Right lobe of liver (tissue), 6 donors: ENCODE measurements around the gene TMX2. TPM values are rescaled to one million over a fixed set of nuclear protein-coding genes. Genes with fewer than 3 reads are reported as not detected.
A peak's percentile ranks its signal among the peaks of the same experiment; 100 is the strongest.

ENCODE experiments used
- ATAC-seq, 4 donors: fragments of 200-7000 bp; cut with Tn5 transposase; one replicate each; pipeline ENCODE4 v1.9.1; 2020; ENCODE audit warnings: mild to moderate bottlenecking in 4 of 4, moderate library complexity in 4 of 4
- DNase-seq, 3 donors: peaks; one replicate each; pipeline ENCODE4 v3.0.0-alpha.2; 2020
- H3K27ac ChIP-seq, 3 donors: fragments of 200-600 bp; one replicate each; pipeline ENCODE4 v1.8.0; 2022
- H3K27me3 ChIP-seq, 2 donors: fragments of 200-600 bp; one replicate each; pipeline ENCODE4 v1.8.0; 2022
- H3K36me3 ChIP-seq, 4 donors: fragments of 200-600 bp; sonication (generic) in 1 of 4; one replicate each; pipeline versions ENCODE4 v1.5.1 to v1.8.0; 2017 to 2022; ENCODE audit warnings: control low read depth in 1 of 4
- H3K4me1 ChIP-seq, 4 donors: fragments of 200-600 bp; sonication (generic) in 1 of 4; one replicate each; pipeline versions ENCODE4 v1.5.1 to v1.8.0; 2017 to 2022; ENCODE audit warnings: control low read depth in 1 of 4
- H3K4me3 ChIP-seq, 3 donors: fragments of 200-600 bp; one replicate each; pipeline ENCODE4 v1.8.0; 2022
- H3K9me3 ChIP-seq, 4 donors: fragments of 200-600 bp; sonication (generic) in 1 of 4; one replicate each; pipeline versions ENCODE4 v1.5.1 to v1.8.0; 2017 to 2022; ENCODE audit warnings: control low read depth in 1 of 4
- CTCF ChIP-seq, 4 donors: fragments of 200-600 bp in 3 of 4; fragments of 450-650 bp in 1 of 4; IDR thresholded peaks; one replicate each; pipeline versions ENCODE4 v1.5.1 to v1.8.0; 2016 to 2022; ENCODE audit warnings: antibody characterized with exemption in 4 of 4, mild to moderate bottlenecking in 2 of 4
- POLR2A ChIP-seq: fragments of 450-650 bp; IDR thresholded peaks from one replicate; pipeline ENCODE4 v1.6.1; 2017; ENCODE audit warnings: antibody characterized with exemption, mild to moderate bottlenecking
- WGBS: methylation state at CpG from one replicate; pipeline ENCODE4 v1.1.6; 2018; ENCODE audit warnings: low coverage, low lambda C conversion rate; ENCODE audit not compliant: insufficient coverage; ENCODE audit errors: missing lambda C conversion rate; 5-methylcytosine and 5-hydroxymethylcytosine counted together
- intact Hi-C, 2 donors: fragments of 100-400 bp; cut with DNase I; formaldehyde crosslinking; loops; one replicate each; pipeline versions ENCODE4 v1.11.2 to v1.14.1; 2022
- total RNA-seq, 6 experiments: library from RNA; depleted of rRNA in 2 of 6; stranded (reverse); fragments of >200 nt in 2 of 6; fragmentation: NEBNext Ultra II Directional in 3 of 6; extraction: Animal tissue kit (Norgen Biotek cat#: 25700) in 3 of 6; gene quantifications; one replicate each; pipeline versions ENCODE4 v1.1.0 to v1.2.4, GENCODE V29; 2016 to 2023
- donor health status: DM: no; HTN: yes; CAD: no.
- donor health status: DM: no; HTN: no; CAD: no.
- donor health status: DM: no; HTN: no; CAD: no.
- donor health status: DM: no; HTN: yes; CAD: no.
- donor health status: DM: no; HTN: yes; CAD: no.

Gene TMX2
- total RNA-seq, 6 experiments from 2014 or later, result 39.1 to 53.8 (median 48.5) TPM

DNA sequence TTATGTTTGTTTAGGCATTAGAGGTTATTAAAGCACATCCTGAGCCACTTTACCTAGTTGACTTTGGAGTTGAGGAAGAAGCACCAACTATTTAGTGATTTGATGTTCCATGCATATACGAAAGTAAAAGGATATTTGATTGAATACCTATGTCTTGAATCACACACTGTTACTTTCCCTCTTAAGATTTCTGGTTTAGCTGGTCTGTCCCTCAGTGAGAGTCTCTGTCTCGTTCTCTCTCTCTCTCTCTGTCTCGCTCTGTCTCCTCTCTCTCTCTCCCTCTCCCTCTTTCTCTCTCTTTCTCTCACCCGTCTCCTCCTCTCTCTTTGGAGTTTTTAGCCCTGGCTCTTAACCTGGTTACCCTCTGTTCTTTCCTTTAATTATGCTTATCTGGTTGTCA, 60.2 kb downstream of the TMX2 start:
- ATAC-seq (no peak), DNase-seq (no peak)
- TF ChIP-seq POLR2A (no peak), CTCF (IDR thresholded peaks at IDR 0.05) (no peak)
- Histone ChIP-seq H3K4me1 (peaks cover 0 to 73% (median 36%) of the 10 kb centered on the region in 4 donors), H3K27ac (no peak overlapping the region), H3K4me3 (no peak overlapping the region), H3K9me3 (no peaks in the 10 kb centered on the region), H3K27me3 (no peaks in the 10 kb centered on the region), H3K36me3 (no peaks in the 10 kb centered on the region)
- 68% methylated on average over 4 of the region's 4 CpGs for WGBS
- intact Hi-C loops, result no loop called here

DNA sequence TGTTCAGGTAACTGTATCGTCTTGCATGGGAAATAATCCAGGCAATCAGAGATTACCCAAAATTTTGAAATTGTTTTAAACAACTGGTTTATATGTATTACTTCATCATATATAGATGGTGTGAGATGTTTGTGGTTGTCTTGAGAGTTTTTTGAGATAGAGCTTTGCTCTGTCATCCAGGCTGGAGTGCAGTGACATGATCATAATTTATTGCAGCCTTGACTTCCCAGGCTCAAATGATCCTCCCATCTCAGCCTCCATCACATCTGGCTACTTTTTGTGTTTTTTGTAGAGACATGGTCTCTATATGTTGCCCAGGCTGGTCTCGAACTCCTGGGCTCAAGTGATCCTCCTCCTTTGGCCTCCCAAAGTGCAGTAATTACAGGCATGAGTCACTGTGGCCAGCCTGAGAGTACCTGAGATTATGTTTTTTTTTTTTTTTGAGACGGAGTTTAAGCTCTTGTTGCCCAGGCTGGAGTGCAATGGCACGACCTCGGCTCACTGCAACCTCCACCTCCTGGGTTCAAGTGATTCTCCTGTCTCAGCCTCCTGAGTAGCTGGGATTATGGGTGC, 60.7 kb downstream of the TMX2 start:
- Histone ChIP-seq H3K4me3 (no peak overlapping the region), H3K4me1 (peaks cover 0 to 79% (median 38%) of the 10 kb centered on the region in 4 donors), H3K27me3 (no peaks in the 10 kb centered on the region), H3K27ac (no peak overlapping the region), H3K36me3 (no peaks in the 10 kb centered on the region), H3K9me3 (no peaks in the 10 kb centered on the region)
- intact Hi-C loops, result no loop called here
- ATAC-seq, result no peak
- 89% methylated on average over 5 of the region's 5 CpGs for WGBS
- DNase-seq, result no peak
- no peak for TF ChIP-seq POLR2A
- TF ChIP-seq CTCF (IDR thresholded peaks at IDR 0.05), result no peak

- H3K9me3 ChIP-seq, result no peaks in the 10 kb centered on the region
- no peaks in the 10 kb centered on the region for H3K27me3 ChIP-seq
- peak overlapping the region in 2 of 3 donors; percentile 33 to 52 for H3K27ac ChIP-seq
- TF ChIP-seq POLR2A (no peak), CTCF (IDR thresholded peaks at IDR 0.05) (no peak)
- intact Hi-C loops, result no loop called here
- no peaks in the 10 kb centered on the region for H3K36me3 ChIP-seq
- ATAC-seq (no peak), DNase-seq (no peak)
- WGBS, result 34% methylated on average over 3 of the region's 5 CpGs
- H3K4me1 ChIP-seq, result peaks cover 0 to 86% (median 48%) of the 10 kb centered on the region in 4 donors
- no peak overlapping the region for H3K4me3 ChIP-seq
These were observed 63.1 kb downstream of the TMX2 start for GRCh38 chr11:57775491-57775890.

DNA sequence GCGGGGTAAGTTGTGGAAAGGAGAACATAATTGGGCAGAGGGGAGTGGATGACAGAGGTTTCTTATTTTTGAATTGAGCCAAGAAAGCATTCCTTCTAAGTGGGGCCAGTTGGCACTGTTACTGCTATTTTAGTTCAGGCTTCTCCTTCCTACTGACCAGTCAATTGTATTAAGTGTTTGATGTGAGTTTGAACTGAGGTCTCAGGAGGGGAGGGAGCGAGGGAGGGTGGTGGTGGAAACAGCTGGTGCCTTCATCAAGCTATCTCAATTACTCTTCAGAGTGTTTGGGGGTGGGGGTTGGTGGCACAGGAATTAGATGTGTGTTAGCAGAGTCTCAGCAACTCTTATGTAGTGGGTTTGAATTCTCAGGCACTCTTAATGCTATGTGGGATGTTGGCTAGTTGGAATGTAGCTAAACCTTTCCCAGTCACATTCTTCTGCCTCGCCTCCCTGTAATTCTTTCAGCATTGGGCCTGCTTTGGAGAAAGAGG, 63.7 kb downstream of the TMX2 start:
- WGBS, result 50% methylated on average over 1 of the region's 3 CpGs
- H3K36me3 ChIP-seq, result peaks cover 0 to 2% (median 0%) of the 10 kb centered on the region in 4 donors
- H3K4me1 ChIP-seq, result peaks cover 0 to 86% (median 48%) of the 10 kb centered on the region in 4 donors
- H3K4me3 ChIP-seq, result no peak overlapping the region
- H3K27ac ChIP-seq, result peak overlapping the region in 2 of 3 donors; percentile 33 to 52
- DNase-seq, result no peak
- ATAC-seq, result no peak
- no peaks in the 10 kb centered on the region for H3K27me3 ChIP-seq
- H3K9me3 ChIP-seq, result no peaks in the 10 kb centered on the region
- intact Hi-C loops, result no loop called here
- TF ChIP-seq CTCF (IDR thresholded peaks at IDR 0.05), result no peak
- TF ChIP-seq POLR2A, result no peak
